ENCODE data around the gene ZFP3.

DNA sequence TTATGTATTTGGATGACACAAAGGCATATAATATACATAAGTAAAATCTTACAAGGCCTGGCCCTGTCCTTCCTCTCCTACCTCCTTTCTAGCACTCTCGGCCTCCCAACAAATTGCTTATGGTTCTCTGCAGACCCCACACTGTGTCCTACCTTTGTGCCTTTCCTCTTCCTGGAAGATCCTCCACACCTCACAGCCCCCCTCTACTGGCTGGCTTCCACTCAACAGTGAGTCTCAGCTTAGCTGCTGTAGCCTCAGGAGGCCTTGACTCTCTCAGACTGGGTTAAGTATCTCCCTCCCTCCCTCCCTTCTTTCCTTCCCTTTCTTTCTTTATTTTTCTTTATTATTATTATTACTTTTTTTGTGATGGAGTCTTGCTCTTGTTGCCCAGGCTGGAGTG lies 34.7 kb upstream of the ZFP3 start:
- TF ChIP-seq, protein P1, sequence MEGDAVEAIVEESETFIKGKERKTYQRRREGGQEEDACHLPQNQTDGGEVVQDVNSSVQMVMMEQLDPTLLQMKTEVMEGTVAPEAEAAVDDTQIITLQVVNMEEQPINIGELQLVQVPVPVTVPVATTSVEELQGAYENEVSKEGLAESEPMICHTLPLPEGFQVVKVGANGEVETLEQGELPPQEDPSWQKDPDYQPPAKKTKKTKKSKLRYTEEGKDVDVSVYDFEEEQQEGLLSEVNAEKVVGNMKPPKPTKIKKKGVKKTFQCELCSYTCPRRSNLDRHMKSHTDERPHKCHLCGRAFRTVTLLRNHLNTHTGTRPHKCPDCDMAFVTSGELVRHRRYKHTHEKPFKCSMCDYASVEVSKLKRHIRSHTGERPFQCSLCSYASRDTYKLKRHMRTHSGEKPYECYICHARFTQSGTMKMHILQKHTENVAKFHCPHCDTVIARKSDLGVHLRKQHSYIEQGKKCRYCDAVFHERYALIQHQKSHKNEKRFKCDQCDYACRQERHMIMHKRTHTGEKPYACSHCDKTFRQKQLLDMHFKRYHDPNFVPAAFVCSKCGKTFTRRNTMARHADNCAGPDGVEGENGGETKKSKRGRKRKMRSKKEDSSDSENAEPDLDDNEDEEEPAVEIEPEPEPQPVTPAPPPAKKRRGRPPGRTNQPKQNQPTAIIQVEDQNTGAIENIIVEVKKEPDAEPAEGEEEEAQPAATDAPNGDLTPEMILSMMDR (IDR thresholded peaks at IDR 0.05), result no peak
- no peak for TF ChIP-seq EP300 (IDR thresholded peaks at IDR 0.05; ENCODE audit: borderline replicate concordance in 1 of 2, low read depth in 1 of 2, low read length in 1 of 2)
- TF ChIP-seq TEAD4 (IDR thresholded peaks at IDR 0.05; ENCODE audit: borderline replicate concordance, insufficient read depth), result no peak
- TF ChIP-seq, protein P2, sequence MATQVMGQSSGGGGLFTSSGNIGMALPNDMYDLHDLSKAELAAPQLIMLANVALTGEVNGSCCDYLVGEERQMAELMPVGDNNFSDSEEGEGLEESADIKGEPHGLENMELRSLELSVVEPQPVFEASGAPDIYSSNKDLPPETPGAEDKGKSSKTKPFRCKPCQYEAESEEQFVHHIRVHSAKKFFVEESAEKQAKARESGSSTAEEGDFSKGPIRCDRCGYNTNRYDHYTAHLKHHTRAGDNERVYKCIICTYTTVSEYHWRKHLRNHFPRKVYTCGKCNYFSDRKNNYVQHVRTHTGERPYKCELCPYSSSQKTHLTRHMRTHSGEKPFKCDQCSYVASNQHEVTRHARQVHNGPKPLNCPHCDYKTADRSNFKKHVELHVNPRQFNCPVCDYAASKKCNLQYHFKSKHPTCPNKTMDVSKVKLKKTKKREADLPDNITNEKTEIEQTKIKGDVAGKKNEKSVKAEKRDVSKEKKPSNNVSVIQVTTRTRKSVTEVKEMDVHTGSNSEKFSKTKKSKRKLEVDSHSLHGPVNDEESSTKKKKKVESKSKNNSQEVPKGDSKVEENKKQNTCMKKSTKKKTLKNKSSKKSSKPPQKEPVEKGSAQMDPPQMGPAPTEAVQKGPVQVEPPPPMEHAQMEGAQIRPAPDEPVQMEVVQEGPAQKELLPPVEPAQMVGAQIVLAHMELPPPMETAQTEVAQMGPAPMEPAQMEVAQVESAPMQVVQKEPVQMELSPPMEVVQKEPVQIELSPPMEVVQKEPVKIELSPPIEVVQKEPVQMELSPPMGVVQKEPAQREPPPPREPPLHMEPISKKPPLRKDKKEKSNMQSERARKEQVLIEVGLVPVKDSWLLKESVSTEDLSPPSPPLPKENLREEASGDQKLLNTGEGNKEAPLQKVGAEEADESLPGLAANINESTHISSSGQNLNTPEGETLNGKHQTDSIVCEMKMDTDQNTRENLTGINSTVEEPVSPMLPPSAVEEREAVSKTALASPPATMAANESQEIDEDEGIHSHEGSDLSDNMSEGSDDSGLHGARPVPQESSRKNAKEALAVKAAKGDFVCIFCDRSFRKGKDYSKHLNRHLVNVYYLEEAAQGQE (IDR thresholded peaks at IDR 0.05; ENCODE audit: low read depth, low read length), result no peak
- no peak for TF ChIP-seq POLR2AphosphoS5 (IDR thresholded peaks at IDR 0.05; ENCODE audit: low read depth, low read length)
- no peak for TF ChIP-seq YY1 (IDR thresholded peaks at IDR 0.05; ENCODE audit: low read depth)
- no peak for TF ChIP-seq FOXM1 (IDR thresholded peaks at IDR 0.05; ENCODE audit: low read depth)
- TF ChIP-seq CHD2 (IDR thresholded peaks at IDR 0.05; ENCODE audit: low read length, partially characterized antibody), result no peak
- TF ChIP-seq RFX5 (IDR thresholded peaks at IDR 0.05; ENCODE audit: low read length), result no peak
- TF ChIP-seq, protein P3, sequence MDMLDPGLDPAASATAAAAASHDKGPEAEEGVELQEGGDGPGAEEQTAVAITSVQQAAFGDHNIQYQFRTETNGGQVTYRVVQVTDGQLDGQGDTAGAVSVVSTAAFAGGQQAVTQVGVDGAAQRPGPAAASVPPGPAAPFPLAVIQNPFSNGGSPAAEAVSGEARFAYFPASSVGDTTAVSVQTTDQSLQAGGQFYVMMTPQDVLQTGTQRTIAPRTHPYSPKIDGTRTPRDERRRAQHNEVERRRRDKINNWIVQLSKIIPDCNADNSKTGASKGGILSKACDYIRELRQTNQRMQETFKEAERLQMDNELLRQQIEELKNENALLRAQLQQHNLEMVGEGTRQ (IDR thresholded peaks at IDR 0.05; ENCODE audit: borderline replicate concordance, low read depth, low read length), result no peak
- TF ChIP-seq SIN3A (IDR thresholded peaks at IDR 0.05; ENCODE audit: borderline replicate concordance, low read depth, low read length), result no peak
